BLaER1 (cell line): Measurements from ENCODE around the gene FLNA.

Experiments
- H3K27ac ChIP-seq: shearing (Covaris generic); formaldehyde crosslinking; 2 replicates; pipeline ENCODE4 v1.8.1; 2022
- H3K27me3 ChIP-seq: shearing (Covaris generic); formaldehyde crosslinking; 2 replicates; pipeline ENCODE4 v1.8.1; 2022
- H3K36me3 ChIP-seq: shearing (Covaris generic); formaldehyde crosslinking; 2 replicates; pipeline ENCODE4 v1.8.1; 2022
- H3K4me1 ChIP-seq: shearing (Covaris generic); formaldehyde crosslinking; 2 replicates; pipeline ENCODE4 v1.8.1; 2022
- H3K4me2 ChIP-seq: shearing (Covaris generic); formaldehyde crosslinking; 2 replicates; pipeline ENCODE4 v1.8.1; 2022
- H3K4me3 ChIP-seq: shearing (Covaris generic); formaldehyde crosslinking; 2 replicates; pipeline ENCODE4 v1.8.1; 2022
- H3K9ac ChIP-seq: shearing (Covaris generic); formaldehyde crosslinking; 2 replicates; pipeline ENCODE4 v1.8.1; 2022
- H3K9me3 ChIP-seq: shearing (Covaris generic); formaldehyde crosslinking; 2 replicates; pipeline ENCODE4 v1.8.1; 2022
- H4K20me1 ChIP-seq: shearing (Covaris generic); formaldehyde crosslinking; 2 replicates; pipeline ENCODE4 v1.8.1; 2022
- Cebpa-rat ChIP-seq: shearing (Covaris generic); IDR thresholded peaks from 2 replicates; pipeline ENCODE4 v1.8.1; 2022

The FLNA gene

DNA sequence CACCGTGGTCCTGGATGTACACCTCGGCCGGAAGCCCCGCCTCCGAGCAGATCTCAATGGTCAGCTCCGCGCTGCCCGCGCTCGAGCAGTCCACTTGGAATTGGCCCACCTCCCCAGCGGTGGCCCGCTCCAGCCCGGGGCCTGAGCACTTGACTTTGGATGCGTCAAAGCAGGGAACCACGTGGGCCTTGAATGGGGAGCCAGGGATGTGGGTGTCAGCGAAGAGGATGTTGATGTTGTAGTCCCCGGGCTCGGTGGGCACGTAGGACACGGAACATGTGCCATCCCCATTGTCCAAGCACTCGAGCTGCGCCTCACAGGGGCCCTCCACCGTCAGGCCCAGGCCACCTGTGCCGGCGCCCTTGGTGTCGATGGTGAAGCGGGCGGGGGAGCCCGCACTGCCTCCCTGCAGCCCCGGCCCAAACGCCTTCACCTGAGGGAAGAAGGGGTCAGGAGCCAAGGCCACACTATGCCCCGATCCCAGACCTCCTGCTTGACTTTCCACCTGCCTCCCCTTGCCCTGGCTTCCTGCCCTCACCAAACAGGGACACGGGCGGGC lies 14.2 kb downstream of the FLNA start:
- no peak overlapping the region for H3K9ac ChIP-seq
- peaks cover 98% of the 10 kb centered on the region for H3K36me3 ChIP-seq
- H3K4me3 ChIP-seq, result no peak overlapping the region
- no peaks in the 10 kb centered on the region for H3K4me1 ChIP-seq
- H3K27ac ChIP-seq, result no peak overlapping the region
- peaks cover 52% of the 10 kb centered on the region for H4K20me1 ChIP-seq
- H3K9me3 ChIP-seq, result peaks cover 50% of the 10 kb centered on the region
- no peaks in the 10 kb centered on the region for H3K27me3 ChIP-seq
- TF ChIP-seq Cebpa-rat, result no peak
- H3K4me2 ChIP-seq, result no peak overlapping the region

DNA sequence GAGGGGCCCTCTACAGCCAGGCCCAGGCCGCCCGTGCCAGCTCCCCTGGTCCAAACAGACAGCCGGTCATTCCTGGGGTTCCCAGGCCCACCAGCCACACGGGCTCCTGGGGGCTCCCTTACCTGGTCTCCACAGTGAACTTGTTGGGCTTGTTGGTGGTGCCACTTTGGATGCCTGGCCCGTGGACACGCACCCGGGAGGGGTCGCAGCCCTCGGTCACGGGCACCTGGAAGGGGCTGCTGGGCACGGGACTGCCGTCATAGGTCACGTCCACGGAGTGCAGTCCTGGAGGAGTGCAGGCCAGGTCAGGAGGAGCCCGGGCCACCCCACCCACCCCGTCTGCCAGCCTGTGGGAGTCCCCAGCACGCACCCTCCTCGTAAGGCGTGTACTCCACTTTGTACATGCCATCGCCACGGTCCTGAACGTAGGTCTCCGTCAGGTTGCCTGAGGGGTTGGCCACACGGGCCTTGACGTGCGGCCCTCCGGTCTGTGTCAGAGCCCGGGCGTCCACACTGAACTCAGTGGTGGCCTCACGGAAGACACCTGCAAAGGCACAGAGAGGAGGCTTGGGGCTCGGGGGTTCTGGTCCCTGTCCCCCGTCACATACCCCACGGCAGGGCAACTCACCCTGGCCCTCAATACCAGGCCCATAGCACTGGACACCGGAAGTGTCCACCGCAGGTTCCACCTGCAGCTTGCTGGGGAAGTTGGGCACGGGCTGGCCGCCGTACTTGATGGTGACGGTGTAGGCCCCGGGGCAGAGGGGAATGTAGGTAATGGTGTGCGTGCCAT lies 14.9 kb downstream of the FLNA start:
- Histone ChIP-seq H3K36me3 (peaks cover 98% of the 10 kb centered on the region), H3K4me1 (no peaks in the 10 kb centered on the region), H4K20me1 (peaks cover 47% of the 10 kb centered on the region)

DNA sequence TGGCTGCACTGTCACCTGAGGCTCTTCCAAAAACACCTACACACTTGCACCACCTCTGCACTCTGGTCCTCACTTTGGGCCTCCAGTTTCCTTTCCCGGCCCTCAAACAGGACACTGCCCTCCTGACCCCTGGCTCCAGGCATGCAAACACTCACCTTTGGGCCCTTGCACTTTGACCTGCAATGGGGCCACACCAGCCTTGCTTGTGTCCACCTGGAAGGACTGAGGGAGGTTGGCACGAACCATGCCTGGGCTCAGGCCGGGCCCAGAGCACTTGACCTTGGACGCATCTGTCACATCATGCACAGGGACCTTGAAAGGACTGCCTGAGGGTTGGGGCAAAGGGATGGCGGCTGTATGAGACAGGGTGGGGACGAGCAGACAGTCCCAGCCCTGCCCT lies 15.6 kb downstream of the FLNA start:
- no peak overlapping the region for H3K27ac ChIP-seq

More for the DNA sequence above, 14.9 kb downstream of the FLNA start:
- Histone ChIP-seq H3K9me3 (peaks cover 45% of the 10 kb centered on the region), H3K4me2 (no peak overlapping the region), H3K27ac (no peak overlapping the region), H3K4me3 (no peak overlapping the region), H3K9ac (no peak overlapping the region), H3K27me3 (no peaks in the 10 kb centered on the region)
- no peak for TF ChIP-seq Cebpa-rat

DNA sequence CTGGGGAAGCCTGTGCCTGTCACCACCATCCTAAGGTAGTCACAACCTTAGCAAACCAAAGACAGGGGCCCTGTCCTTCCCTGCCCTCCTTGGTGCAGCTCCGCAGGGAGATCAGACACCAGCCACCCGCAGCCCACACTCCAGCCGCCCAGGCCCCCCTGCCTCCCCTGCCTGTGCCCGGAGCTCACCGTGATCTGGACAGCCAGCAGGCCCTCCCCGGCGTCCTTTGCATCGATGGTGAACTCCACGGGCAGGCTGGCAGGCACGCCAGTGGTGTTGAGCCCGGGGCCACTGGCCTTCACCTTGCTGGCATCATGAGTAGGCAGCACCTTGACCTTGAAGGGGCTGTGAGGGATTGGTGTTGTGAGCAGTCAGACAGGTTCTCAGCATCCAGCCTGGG lies 16.4 kb downstream of the FLNA start:
- Histone ChIP-seq H3K4me2 (no peak overlapping the region), H3K27ac (no peak overlapping the region), H3K4me1 (no peaks in the 10 kb centered on the region), H3K9ac (no peak overlapping the region), H3K4me3 (no peak overlapping the region), H3K36me3 (peaks cover 98% of the 10 kb centered on the region), H3K27me3 (no peaks in the 10 kb centered on the region), H4K20me1 (peaks cover 63% of the 10 kb centered on the region), H3K9me3 (peaks cover 44% of the 10 kb centered on the region)
- TF ChIP-seq Cebpa-rat, result no peak

More for the DNA sequence above, 15.6 kb downstream of the FLNA start:
- no peak overlapping the region for H3K4me2 ChIP-seq
- no peaks in the 10 kb centered on the region for H3K4me1 ChIP-seq
- H3K9ac ChIP-seq, result no peak overlapping the region
- TF ChIP-seq Cebpa-rat, result no peak
- peaks cover 54% of the 10 kb centered on the region for H4K20me1 ChIP-seq
- no peaks in the 10 kb centered on the region for H3K27me3 ChIP-seq
- peaks cover 98% of the 10 kb centered on the region for H3K36me3 ChIP-seq
- no peak overlapping the region for H3K4me3 ChIP-seq
- peaks cover 45% of the 10 kb centered on the region for H3K9me3 ChIP-seq

- Histone ChIP-seq H3K4me1 (no peaks in the 10 kb centered on the region), H3K9ac (no peak overlapping the region), H3K9me3 (peaks cover 36% of the 10 kb centered on the region), H3K36me3 (peaks cover 98% of the 10 kb centered on the region), H3K4me3 (no peak overlapping the region), H3K27ac (no peak overlapping the region), H4K20me1 (peaks cover 67% of the 10 kb centered on the region), H3K27me3 (no peaks in the 10 kb centered on the region), H3K4me2 (no peak overlapping the region)
- TF ChIP-seq Cebpa-rat, result no peak
Observed at GRCh38 chrX:154357205-154357604, 17.2 kb downstream of the FLNA start.

DNA sequence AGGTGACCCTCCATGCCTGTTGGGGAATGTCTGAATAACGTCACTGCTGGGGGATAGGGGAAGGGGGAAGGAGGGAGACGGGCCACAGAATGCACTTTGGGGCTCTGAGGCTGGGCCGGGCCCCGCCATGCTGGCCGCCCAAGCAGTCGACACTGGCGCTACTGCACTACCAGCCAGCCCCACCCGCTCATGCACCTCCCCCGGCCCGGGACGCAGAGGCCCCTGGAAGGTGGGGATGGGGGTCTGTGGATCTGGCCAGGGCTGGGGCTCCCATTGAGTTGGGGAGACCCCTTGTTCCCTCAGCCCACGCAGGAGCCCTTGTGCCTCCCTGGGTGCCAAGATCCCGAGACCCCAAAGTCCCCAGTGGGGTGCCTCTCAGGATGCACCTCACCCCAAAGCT lies 17.8 kb downstream of the FLNA start:
- H3K9ac ChIP-seq, result no peak overlapping the region
- no peak overlapping the region for H3K4me2 ChIP-seq
- H3K36me3 ChIP-seq, result peaks cover 98% of the 10 kb centered on the region
- no peaks in the 10 kb centered on the region for H3K4me1 ChIP-seq
- no peak overlapping the region for H3K4me3 ChIP-seq
- H3K27ac ChIP-seq, result no peak overlapping the region
- peaks cover 31% of the 10 kb centered on the region for H3K9me3 ChIP-seq
- H3K27me3 ChIP-seq, result peaks cover 4% of the 10 kb centered on the region; the same call in 1 of the 2 replicates
- peaks cover 71% of the 10 kb centered on the region for H4K20me1 ChIP-seq
- TF ChIP-seq Cebpa-rat, result no peak

GRCh38 chrX:154355776-154356140 lies 18.7 kb downstream of the FLNA start:
- Histone ChIP-seq H3K36me3 (peaks cover 99% of the 10 kb centered on the region), H4K20me1 (peaks cover 74% of the 10 kb centered on the region), H3K4me2 (no peak overlapping the region), H3K9ac (no peak overlapping the region), H3K4me3 (no peak overlapping the region), H3K9me3 (peaks cover 24% of the 10 kb centered on the region), H3K27ac (no peak overlapping the region), H3K4me1 (no peaks in the 10 kb centered on the region), H3K27me3 (peaks cover 12% of the 10 kb centered on the region; the same call in 1 of the 2 replicates)
- TF ChIP-seq Cebpa-rat, result no peak

DNA sequence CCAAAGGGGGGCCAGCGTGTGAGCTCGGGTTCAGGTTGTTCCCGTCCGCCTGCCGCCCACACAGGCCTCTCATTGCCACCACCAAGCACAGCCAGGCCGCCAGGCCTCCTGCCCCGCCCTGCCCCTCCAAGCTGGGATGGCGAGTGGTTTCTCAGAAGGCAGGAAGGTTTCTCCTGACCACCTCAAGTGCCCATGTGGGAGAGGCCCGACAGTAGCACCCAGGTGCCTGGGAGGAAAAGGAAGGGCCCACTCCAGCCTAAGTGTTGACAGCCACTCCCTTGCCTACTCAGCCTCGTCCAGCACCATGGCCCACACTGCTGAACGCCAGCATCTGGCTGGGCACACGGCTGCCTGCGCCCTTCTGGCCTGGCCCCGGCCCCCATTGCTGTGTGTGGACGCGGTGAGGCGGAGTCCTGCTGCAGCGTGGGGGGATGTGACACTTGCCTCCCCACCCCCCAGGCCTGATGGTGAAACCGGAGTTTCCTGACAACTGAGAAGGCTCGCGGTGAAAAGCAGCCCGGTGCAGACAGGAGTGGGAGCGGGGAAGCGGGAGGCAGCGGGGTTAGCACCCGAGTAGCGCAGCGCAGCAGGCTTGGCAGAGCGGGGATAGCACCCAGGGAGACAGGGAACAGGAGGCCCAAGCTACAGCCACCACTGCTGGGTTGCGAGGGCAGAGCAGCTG lies 19.2 kb downstream of the FLNA start:
- Histone ChIP-seq H4K20me1 (peaks cover 77% of the 10 kb centered on the region), H3K36me3 (peaks cover 99% of the 10 kb centered on the region), H3K4me1 (no peaks in the 10 kb centered on the region), H3K4me2 (no peak overlapping the region), H3K9ac (no peak overlapping the region), H3K4me3 (no peak overlapping the region), H3K27me3 (peaks cover 17% of the 10 kb centered on the region; the same call in 1 of the 2 replicates), H3K27ac (no peak overlapping the region), H3K9me3 (peaks cover 20% of the 10 kb centered on the region)
- no peak for TF ChIP-seq Cebpa-rat

- H3K27ac ChIP-seq, result no peak overlapping the region
- no peaks in the 10 kb centered on the region for H3K4me1 ChIP-seq
- TF ChIP-seq Cebpa-rat, result no peak
- peaks cover 18% of the 10 kb centered on the region; the same call in 1 of the 2 replicates for H3K9me3 ChIP-seq
- H3K36me3 ChIP-seq, result peaks cover 99% of the 10 kb centered on the region
- H3K4me3 ChIP-seq, result no peak overlapping the region
- no peak overlapping the region for H3K9ac ChIP-seq
- H3K4me2 ChIP-seq, result no peak overlapping the region
- H3K27me3 ChIP-seq, result peaks cover 19% of the 10 kb centered on the region; the same call in 1 of the 2 replicates
- peaks cover 76% of the 10 kb centered on the region for H4K20me1 ChIP-seq
Observed at GRCh38 chrX:154354516-154354915, 19.9 kb downstream of the FLNA start.

DNA sequence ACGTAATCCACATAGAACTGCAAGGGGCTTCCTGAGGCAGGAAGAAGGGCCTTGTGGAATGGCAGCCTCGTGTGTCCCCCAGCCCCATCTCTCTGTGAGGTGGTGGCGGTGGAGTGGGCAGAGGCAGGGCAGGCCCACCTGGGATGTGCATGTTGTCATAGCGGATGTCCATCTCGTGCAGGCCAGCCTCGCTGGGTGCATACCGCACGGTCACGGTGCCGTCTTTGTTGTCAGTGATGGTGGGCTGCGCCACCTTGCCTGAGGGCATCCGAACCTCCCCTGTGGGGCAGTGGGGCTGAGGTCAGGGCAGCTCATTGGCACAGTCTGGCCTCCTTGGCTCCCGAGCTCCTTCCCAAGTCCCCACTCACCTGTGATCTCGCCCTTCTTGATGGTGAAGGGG lies 20.4 kb downstream of the FLNA start:
- Histone ChIP-seq H3K27me3 (peaks cover 19% of the 10 kb centered on the region; the same call in 1 of the 2 replicates), H3K9me3 (peaks cover 18% of the 10 kb centered on the region; the same call in 1 of the 2 replicates), H3K36me3 (peaks cover 99% of the 10 kb centered on the region), H3K4me2 (no peak overlapping the region), H3K9ac (no peak overlapping the region), H3K4me1 (no peaks in the 10 kb centered on the region), H4K20me1 (peaks cover 76% of the 10 kb centered on the region), H3K4me3 (no peak overlapping the region), H3K27ac (no peak overlapping the region)
- TF ChIP-seq Cebpa-rat, result no peak
